Measurements from ENCODE around the gene ARFRP1. TPM values are rescaled to one million over a fixed set of nuclear protein-coding genes. Genes with fewer than 3 reads are reported as not detected.

The ARFRP1 gene
- total and polyA plus RNA-seq, 2 donors (not counting 1 experiment from before 2014, with no cell fraction given) = 41.0 to 75.5 TPM

DNA sequence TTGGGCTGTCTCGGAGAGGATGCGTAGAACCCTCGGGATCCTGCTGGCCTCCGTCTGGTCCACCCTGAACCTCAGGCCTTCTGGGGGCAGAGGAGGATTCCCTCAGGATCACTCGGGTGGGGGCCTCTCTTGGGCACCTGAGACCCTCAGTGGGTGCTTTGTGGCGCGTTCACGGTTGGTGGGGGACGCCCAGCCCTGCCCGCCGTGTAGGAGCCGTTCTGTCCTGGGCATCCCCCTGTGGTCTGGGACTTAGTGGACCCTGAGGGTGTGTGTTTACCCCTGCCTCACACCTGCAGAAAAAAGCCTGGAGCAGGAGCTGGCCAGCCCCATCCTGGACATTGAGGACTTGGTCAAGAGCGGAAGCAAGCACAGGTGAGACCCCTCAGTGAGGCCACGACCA lies 42.1 kb downstream of the ARFRP1 start:
- no peak for ATAC-seq (ENCODE audit: low read depth)
- no peaks in the 10 kb centered on the region for H3K27me3 ChIP-seq (replicated peaks in 1 of 4; ENCODE audit: control extremely low read depth in 1 of 4, control insufficient read depth in 3 of 4, insufficient read depth in 4 of 4, low read length in 3 of 4)
- no peak overlapping the region for H2AFZ ChIP-seq (ENCODE audit: insufficient read depth, low read depth, low read length, poor library complexity, severe bottlenecking)
- no peak for DNase-seq
- POLR2A ChIA-PET = no interaction called here
- H3K9ac ChIP-seq (ENCODE audit: low read length) = no peak overlapping the region
- H3K27ac ChIP-seq (ENCODE audit: low read length in 2 of 2) = no peak overlapping the region
- H3K4me3 Mint-ChIP-seq = no peak overlapping the region
- no peaks in the 10 kb centered on the region for H3K4me1 Mint-ChIP-seq
- intact Hi-C loops (cut with micrococcal nuclease) = no loop called here
- TF ChIP-seq CTCF (IDR thresholded peaks at IDR 0.05) (no peak), EZH2 (IDR thresholded peaks at IDR 0.05; ENCODE audit: borderline replicate concordance, insufficient read depth, low read depth, low read length, poor library complexity, severe bottlenecking) (no peak)
- H3K27me3 Mint-ChIP-seq = no peaks in the 10 kb centered on the region
- peaks cover 18% of the 10 kb centered on the region for H3K79me2 ChIP-seq (ENCODE audit: control insufficient read depth, insufficient read depth, low read length)
- no peaks in the 10 kb centered on the region for H3K4me1 ChIP-seq (ENCODE audit: control insufficient read depth in 2 of 2, insufficient read depth in 2 of 2, low read length in 2 of 2)
- H3K27ac Mint-ChIP-seq = no peak overlapping the region
- no peaks in the 10 kb centered on the region for H3K9me3 ChIP-seq (ENCODE audit: control extremely low read depth in 1 of 3, control insufficient read depth in 2 of 3, insufficient read depth in 1 of 3, low read length in 2 of 3)
- H3K4me2 ChIP-seq (replicated peaks; ENCODE audit: low read depth, low read length, poor library complexity, severe bottlenecking) = no peak overlapping the region
- 94% methylated on average over 14 of the region's 14 CpGs for WGBS (ENCODE audit: insufficient coverage)
- no peak overlapping the region for H3K4me3 ChIP-seq (ENCODE audit: control extremely low read depth in 1 of 5, extremely low read depth in 1 of 5, insufficient read depth in 1 of 5, low read depth in 2 of 5, low read length in 4 of 5)
- CTCF ChIA-PET = no interaction called here
- H3K36me3 ChIP-seq (replicated peaks in 1 of 2; ENCODE audit: control extremely low read depth in 1 of 2, control insufficient read depth in 1 of 2, extremely low read depth in 1 of 2, insufficient read depth in 2 of 2, low read length in 1 of 2) = peaks cover 0 to 34% of the 10 kb centered on the region in 2 experiments
- no peaks in the 10 kb centered on the region for H3K9me3 Mint-ChIP-seq (ENCODE audit: insufficient read depth)
- no peaks in the 10 kb centered on the region for H4K20me1 ChIP-seq (ENCODE audit: control insufficient read depth, insufficient read depth, low read length, poor library complexity, severe bottlenecking)

DNA sequence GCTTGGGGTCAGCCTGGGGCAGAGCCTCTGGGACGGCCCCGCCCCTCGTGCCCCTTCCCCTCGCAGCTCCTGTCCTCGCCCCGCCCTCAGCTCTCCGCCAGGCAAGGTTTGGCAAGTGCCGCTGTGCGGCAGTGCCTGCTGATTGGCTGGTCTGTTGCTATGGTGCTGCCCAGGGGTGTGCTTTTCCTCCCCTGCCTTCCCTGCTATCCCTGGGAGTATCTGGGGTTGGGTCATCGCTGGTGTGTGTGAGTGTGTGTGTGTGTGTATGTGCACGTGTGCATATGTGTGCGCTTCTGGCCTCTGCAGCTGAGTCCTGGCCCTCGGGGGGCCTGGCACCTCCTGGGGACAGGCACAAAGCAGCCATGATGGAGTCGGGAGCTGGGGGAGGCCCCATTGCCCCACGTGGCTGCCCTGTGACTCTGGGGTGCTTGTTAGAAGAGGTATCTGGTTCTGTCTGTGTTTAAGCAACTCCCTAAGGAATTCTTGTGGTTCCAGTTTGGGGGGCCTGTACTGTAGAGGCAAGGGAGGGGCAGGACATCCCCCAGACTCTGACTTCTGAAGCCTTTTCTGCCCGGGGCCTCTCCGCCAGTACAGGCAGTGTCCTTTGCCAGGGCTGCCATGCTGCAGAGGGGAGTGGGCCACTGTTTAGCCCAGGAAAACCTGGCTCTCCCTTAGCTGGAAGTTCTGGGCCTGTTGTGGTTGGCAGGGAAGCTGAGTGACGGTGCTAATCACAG lies 42.7 kb downstream of the ARFRP1 start:
- Histone ChIP-seq H3K4me1 (ENCODE audit: control insufficient read depth in 2 of 2, insufficient read depth in 2 of 2, low read length in 2 of 2) (no peaks in the 10 kb centered on the region), H3K9ac (ENCODE audit: low read length) (no peak overlapping the region), H3K27me3 (replicated peaks in 1 of 4; ENCODE audit: control extremely low read depth in 1 of 4, control insufficient read depth in 3 of 4, insufficient read depth in 4 of 4, low read length in 3 of 4) (no peaks in the 10 kb centered on the region), H3K27ac (ENCODE audit: low read length in 2 of 2) (no peak overlapping the region), H3K4me2 (replicated peaks; ENCODE audit: low read depth, low read length, poor library complexity, severe bottlenecking) (no peak overlapping the region), H4K20me1 (ENCODE audit: control insufficient read depth, insufficient read depth, low read length, poor library complexity, severe bottlenecking) (no peaks in the 10 kb centered on the region), H2AFZ (ENCODE audit: insufficient read depth, low read depth, low read length, poor library complexity, severe bottlenecking) (no peak overlapping the region), H3K36me3 (replicated peaks in 1 of 2; ENCODE audit: control extremely low read depth in 1 of 2, control insufficient read depth in 1 of 2, extremely low read depth in 1 of 2, insufficient read depth in 2 of 2, low read length in 1 of 2) (peaks cover 0 to 34% of the 10 kb centered on the region in 2 experiments), H3K4me3 (ENCODE audit: control extremely low read depth in 1 of 5, extremely low read depth in 1 of 5, insufficient read depth in 1 of 5, low read depth in 2 of 5, low read length in 4 of 5) (no peak overlapping the region), H3K79me2 (ENCODE audit: control insufficient read depth, insufficient read depth, low read length) (peaks cover 18% of the 10 kb centered on the region), H3K9me3 (ENCODE audit: control extremely low read depth in 1 of 3, control insufficient read depth in 2 of 3, insufficient read depth in 1 of 3, low read length in 2 of 3) (no peaks in the 10 kb centered on the region)
- TF ChIP-seq CTCF (IDR thresholded peaks at IDR 0.05) = no peak
- TF ChIP-seq EZH2 (IDR thresholded peaks at IDR 0.05; ENCODE audit: borderline replicate concordance, insufficient read depth, low read depth, low read length, poor library complexity, severe bottlenecking) = no peak
- intact Hi-C loops (cut with micrococcal nuclease) = no loop called here
- no peak for ATAC-seq (ENCODE audit: low read depth)
- POLR2A ChIA-PET = no interaction called here
- Mint-ChIP-seq H3K27ac (no peak overlapping the region), H3K4me3 (no peak overlapping the region), H3K9me3 (ENCODE audit: insufficient read depth) (no peaks in the 10 kb centered on the region), H3K4me1 (no peaks in the 10 kb centered on the region), H3K27me3 (no peaks in the 10 kb centered on the region)
- WGBS (ENCODE audit: insufficient coverage) = 89% methylated on average over 15 of the region's 18 CpGs
- CTCF ChIA-PET = interaction anchor here (0.6 kb wide), 1 partner anchor 250 kb away, joined by 3 read pairs; no protein-coding TSS in a partner anchor
- no peak for DNase-seq
